GM18499 (cell line): ENCODE measurements around the gene PLCB3.

Source experiments
- ATAC-seq: cut with Tn5 transposase; IDR thresholded peaks from one replicate; pipeline ENCODE4 v1.9.1; 2021; ENCODE audit warnings: moderate number of reproducible peaks; ENCODE audit not compliant: insufficient read depth, unreplicated experiment

The PLCB3 gene

DNA sequence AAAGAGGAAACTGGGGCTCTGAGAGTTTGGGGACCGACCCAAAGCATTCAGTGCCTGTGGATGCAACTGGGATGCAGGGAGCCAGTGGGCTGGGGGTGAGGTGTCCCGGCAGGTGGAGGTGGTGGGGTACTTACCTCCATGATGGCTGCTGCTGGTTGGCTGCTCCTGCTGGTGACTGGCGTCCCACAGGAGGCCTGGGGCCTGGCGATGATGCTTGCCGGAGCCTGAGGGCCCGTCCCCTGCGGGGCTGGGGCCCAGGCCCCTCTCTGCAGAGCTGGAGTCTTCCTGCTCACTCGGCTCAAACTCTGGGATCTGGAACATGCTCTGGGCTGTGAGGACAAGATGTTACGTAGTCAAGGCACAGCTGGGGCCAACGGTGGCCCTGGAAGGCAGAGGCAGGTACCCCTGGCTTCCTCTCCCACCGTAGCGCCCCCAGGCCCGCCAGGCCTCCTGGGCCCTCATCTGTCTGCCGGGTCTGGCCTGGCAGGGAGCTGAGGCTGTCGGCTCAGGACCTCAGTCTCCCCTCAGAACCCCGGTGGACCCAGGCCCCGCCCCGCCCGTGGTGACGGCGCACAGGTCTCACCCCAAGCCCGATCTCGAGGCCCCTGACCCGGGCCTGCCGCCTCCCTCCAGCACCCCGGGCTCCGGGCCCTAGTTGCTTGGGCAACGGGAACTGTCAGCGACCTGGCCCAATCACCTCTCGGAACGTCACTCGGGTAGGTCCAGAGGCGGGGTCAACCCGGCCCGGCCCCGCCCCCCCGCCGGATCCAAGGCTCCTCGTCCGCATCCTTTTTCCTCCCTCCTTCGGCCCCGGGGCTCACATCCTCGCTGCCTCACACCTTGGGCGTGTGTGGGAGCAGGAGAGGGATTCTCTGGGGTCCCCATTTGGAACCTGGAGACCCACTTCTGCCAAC is 33.0 kb downstream of the PLCB3 start, which contains the start of gene BAD:
Gene BAD, minus strand, starts transcription at position 618 of the 914 bp plus-strand sequence. Its CDS starts 297 bp downstream, at position 321.
- ATAC-seq, result peak; percentile 38

DNA sequence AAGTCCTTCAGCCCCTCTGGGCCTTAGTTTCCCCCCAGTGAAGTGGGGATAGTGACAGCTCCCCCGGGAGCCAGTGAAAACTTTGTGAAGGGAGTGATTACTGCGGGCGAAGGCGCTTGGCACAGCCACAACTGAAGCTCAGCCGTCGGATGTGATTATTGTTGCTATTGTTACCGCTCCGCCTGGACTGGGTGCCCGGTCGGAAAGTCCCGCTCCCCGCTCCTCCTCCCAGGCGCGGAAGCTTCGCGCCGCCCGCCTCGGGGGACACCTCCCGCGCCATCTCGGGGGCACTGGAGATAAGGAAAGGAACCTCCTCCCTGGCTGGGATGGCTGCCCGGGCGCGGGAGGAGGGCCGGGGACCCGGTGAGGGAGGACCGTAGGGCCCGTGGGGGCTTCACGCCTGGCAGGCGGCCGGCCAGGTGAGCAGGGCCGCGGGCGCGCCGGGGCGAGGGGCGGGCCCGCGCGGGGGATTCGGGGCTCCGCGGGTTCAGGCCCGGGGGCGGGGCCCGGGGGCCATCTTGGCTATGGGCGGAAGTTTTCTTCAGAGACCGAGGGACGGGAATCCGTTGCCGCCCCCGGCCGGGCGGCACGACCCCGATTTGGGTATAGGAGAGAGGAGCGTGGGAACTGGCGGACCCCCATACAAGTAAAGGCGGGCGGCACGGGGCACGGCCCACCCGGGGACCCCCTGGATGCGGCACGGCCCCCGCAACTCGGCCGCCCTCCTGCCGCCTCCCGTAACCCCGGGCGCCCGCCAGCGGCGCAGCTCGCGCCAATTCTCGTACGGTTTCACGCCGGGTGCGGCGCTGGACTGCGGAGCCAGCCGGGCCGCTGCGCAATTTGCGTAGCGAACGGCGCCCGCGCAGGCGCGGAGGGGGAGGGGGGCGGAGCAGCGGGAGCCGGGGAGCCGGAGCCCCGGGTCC is 33.9 kb downstream of the PLCB3 start, which contains the start of gene GPR137:
Gene GPR137, plus strand, starts transcription at position 887 of the 923 bp plus-strand sequence. CDS start 677 bp downstream, outside the sequence.
- ATAC-seq, result peak; percentile 40

DNA sequence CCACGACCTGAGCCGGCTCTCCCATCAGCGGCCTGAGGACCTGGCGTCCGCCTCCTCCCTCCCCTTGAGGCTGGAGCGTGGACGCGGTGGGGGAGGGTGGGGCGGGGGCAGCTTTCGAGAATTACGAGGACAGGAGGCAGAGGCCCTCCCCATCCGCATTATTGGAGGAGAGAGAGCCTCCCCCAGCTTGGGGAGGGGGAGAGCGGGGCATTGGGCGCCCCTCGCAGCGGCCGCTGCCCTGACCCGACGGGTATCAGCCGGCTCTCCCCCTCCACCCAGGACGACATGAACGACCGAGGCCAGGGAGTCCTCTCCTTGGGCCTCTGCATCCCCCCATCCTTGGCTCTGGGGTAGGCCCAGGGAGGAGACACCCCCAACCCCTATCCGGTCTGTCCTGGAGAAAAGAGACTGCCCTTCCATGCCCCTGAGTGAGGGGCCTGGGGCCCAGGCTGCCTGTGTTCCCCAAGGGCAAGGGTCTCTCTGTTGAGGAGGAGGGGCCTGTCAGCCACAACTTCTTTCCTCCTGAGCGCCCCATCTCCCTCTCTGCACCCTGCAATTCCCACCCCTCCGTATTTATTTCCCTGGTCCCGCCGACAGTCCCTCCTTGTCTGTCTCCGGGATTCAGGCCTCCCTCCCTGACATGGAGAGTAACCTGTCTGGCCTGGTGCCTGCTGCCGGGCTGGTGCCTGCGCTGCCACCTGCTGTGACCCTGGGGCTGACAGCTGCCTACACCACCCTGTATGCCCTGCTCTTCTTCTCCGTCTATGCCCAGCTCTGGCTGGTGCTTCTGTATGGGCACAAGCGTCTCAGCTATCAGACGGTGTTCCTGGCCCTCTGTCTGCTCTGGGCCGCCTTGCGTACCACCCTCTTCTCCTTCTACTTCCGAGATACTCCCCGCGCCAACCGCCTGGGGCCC is 34.8 kb downstream of the PLCB3 start:
- ATAC-seq, result no peak

DNA sequence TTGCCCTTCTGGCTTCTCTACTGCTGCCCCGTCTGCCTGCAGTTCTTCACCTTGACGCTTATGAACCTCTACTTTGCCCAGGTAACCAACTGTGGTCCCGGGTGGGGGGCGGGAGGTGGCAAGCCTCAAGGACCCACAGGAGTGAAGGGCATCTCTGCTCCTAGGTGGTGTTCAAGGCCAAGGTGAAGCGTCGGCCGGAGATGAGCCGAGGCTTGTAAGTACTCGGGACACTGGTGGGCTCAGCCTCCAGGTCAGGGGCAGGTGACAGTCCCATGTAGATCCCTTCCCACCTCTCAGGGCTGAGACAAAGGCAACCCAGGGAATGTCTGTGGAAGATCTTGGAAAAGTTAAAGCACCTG is 35.5 kb downstream of the PLCB3 start:
- no peak for ATAC-seq

DNA sequence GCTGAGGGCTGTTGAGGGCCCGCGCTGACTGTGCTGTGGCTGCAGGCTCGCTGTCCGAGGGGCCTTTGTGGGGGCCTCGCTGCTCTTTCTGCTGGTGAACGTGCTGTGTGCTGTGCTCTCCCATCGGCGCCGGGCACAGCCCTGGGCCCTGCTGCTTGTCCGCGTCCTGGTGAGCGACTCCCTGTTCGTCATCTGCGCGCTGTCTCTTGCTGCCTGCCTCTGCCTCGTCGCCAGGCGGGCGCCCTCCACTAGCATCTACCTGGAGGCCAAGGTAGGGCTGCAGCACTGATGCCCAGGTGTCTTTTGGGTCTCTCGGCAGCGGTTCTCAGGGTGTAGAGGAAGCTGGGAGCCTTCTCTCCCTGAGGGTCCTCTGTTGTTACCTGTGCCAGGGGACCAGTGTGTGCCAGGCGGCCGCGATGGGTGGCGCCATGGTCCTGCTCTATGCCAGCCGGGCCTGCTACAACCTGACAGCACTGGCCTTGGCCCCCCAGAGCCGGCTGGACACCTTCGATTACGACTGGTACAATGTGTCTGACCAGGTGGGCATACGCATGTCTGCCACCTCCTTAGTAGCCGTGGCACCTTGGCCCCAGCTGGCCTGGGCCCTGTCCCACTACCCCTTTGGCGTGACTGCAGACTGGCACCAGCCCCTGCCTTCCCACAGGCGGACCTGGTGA is 36.5 kb downstream of the PLCB3 start:
- no peak for ATAC-seq

DNA sequence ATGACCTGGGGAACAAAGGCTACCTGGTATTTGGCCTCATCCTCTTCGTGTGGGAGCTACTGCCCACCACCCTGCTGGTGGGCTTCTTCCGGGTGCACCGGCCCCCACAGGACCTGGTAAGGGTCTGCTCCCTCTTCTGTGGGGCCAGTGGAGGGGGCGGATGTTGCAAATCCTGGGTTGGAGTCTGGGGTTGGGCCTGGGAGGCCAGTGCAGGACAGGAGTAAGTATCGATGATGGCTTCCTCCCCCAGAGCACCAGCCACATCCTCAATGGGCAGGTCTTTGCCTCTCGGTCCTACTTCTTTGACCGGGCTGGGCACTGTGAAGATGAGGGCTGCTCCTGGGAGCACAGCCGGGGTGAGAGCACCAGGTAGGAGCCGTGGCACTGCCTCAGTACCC is 37.0 kb downstream of the PLCB3 start:
- no peak for ATAC-seq

DNA sequence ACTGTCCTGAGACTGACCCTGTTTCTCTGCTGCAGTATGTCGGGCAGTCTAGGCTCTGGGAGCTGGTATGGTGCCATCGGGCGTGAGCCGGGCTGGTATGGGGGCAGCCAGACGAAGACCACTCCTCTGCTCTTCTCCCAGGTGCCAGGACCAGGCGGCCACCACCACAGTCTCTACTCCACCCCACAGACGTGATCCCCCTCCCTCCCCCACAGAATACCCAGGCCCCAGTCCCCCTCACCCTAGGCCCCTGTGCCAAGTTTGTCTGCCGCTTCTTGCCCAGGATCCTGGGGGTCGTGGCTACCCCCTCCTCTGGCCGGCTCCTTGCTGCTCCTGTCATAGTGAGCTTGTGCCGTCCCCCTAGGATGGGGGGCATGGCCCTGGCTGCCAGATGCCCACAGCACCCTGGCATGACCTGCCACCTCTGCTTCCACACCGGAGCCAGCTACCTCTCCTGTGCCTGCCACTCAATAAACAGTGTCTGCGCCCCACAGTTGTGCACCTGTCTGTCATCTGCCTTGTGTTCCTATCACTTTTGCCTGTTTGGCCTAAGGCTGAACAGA is 37.8 kb downstream of the PLCB3 start:
- ATAC-seq, result no peak

DNA sequence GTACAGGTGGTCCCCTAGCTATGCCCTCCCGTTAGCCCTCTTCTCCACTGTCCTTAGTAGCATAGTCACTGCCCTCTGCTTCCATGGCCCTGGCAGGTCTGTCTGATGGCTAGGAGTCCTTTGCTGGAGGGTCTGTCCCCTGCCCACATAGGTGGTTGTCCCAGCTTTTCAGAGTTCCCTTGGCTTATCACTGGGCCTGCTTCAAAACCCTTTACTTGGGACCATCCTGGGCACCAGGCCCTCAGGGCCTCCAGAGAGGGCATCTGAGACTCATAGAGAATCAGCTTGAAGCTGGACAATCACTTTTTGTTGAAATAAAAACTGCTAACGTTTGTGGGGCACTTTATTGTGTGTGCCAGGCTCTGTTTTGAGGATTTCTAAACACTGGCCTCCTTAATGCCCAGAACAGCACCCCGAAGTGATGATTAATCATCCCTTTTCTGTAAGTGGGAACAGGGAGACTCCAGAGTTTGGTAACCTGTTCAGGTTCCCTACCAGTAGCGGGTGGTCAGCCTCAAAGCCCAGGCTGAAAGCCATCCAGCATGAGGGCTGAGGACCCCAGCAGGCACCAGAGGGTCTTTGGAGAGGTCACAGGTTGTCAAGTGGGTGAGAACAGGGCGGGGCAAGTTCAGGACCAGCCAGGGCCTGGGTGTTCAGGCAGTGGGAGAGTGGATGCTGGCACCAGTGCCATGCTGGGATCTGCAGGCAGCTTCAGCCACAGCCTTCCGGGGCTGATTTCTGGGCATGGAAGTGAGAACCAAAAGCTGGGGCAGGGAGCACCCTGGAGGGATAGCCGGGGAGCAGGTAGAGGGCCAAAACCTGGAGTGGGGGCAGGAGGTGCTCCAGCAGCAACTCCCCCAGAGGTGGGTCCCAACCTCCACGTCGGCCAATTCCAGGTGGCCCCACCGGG is 39.3 kb downstream of the PLCB3 start:
- no peak for ATAC-seq

DNA sequence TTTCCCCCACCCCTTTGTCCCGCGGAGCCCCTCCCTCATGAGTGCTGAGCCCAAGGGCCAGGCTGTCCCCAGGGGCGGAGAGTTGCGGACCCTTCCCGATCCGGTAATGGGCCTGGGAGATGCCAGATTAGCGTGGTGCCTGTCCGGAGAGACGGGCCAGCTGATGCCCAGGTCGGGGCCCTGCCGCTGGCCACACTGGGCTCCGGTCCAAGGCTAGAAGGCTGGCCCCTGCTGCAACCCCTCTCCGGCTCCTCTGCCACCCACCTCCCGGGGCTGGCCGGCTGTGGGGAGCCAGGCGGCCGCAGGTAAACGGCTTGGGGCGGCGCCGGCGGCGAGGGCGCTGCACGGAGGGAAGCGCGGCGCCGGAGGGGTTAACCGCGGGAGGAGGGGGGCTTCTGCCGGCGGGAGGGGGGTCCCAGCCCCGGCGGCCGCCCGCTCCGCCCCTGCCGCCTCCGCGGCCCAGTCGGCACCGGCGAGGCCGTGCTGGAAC is 40.0 kb downstream of the PLCB3 start, which contains the start of gene KCNK4:
Gene KCNK4, plus strand, starts transcription at position 41 of the 490 bp plus-strand sequence. CDS start 1,717 bp downstream, outside the sequence.
- ATAC-seq, result no peak

DNA sequence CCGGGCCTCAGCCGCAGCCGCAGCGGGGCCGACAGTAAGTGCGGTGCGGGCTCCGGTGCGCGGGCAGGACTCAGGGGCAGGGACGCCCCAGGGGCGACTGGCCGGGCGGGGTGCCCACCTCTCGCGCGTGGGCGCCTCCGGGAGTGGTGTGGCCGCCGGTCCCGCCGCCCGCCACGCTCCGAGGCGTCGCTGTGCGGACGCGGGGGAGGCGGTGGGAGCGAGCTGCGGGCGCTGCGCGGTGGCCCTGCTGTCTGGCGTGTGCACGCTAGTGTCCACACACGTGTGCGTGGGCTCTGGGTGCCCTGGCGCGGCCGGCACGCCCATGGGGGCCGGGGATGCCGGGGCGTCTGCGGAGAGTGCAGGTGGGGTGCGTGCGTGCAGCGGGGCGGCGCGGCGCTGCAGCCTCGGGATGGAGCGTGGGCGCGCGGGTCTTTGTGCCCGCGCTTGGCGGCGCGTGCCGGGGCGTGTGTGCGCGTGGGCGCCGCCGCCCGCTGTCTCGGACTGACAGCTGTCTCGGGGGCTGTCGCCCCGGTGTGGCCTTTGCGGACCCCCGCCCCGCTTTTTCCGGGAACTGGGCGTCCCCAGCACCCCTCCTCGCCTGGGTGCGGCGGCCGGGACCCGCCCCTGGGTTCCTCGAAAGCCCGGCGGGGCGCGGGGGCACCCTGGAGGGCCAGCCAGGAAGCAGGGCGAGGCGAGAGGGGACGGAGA is 40.6 kb downstream of the PLCB3 start:
- no peak for ATAC-seq

DNA sequence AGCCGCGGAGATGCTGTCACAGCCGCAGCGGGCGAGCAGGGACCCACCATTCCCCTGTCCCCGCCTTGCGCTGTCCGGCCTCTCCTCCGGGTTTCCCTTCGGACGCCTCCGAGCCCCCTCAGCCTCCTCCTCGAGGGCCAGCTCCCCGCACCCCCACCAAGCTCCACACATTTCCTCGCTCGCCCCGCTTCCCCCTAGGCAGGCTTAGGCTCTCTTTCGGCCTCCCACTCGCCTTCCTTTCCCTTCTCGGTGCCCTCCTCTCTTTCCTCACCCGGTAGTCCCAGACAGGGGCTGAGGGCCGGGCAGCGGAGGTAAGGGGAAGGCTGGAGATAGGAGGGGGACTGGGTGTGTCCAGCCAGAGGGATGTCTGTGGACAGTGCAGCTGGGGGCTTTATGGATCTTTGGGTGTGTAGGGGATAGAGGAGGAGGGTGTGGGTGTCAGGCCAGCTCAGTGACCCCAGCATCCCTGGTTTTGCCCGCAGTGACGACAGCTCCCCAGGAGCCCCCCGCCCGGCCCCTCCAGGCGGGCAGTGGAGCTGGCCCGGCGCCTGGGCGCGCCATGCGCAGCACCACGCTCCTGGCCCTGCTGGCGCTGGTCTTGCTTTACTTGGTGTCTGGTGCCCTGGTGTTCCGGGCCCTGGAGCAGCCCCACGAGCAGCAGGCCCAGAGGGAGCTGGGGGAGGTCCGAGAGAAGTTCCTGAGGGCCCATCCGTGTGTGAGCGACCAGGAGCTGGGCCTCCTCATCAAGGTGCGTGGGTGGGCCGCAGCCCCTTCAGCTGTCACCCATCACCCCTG is 41.3 kb downstream of the PLCB3 start:
- ATAC-seq, result no peak

DNA sequence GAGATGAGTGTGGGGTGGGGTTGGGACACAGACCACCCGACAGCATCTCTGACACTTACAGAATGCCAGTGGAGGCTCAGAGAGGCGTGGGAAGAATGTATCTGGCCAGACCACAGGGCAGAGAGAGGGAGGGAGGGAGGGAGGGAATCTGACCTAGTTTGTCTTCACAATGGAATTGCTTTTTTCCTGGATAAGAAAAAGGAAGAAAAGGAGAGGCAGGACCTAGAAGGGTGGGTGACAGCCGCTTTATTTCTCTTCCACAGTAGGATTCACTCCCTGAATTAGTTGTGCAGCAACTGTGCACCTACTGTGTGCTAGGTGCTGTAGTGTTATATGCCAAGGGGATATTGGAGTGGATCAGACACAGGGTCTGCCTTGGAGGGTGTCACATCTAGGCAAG is 43.4 kb downstream of the PLCB3 start:
- ATAC-seq, result no peak

DNA sequence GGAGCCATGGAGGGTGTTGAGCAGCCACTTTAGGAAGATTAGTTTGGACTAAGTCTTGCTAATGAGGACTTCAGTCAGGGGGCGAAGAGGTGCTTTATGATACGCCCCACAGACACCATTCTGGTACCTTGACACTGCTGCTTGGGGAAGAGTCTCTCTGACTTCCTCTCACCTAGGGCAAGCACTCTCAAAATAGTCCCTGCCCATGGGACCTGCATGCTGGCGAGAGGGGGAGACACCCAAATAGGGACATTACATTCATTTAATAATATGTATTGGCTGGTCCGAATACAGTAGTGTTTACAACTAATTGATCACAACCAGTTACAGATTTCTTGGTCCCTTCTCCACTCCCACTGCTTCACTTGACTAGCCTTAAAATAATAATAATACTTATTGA is 44.4 kb downstream of the PLCB3 start:
- ATAC-seq, result no peak

DNA sequence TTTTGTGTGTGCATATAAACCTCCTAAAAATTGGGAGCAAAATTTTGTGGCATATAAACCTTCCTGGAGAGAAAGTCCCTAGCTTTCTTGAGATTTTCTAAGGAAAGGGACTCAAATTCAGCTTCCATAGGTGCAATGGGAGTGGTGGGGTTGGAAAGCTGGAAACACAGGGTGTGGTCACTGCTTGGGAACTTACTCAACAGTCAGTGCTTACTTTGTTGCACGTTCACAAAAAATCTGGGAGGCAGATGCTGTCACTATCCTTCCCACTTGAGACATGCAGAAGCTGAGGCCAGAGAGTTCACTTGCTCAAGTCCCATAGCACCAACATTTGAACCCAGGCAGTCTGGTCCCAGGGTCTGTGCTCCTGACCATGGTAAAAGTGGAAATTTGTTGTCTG is 44.9 kb downstream of the PLCB3 start:
- no peak for ATAC-seq

DNA sequence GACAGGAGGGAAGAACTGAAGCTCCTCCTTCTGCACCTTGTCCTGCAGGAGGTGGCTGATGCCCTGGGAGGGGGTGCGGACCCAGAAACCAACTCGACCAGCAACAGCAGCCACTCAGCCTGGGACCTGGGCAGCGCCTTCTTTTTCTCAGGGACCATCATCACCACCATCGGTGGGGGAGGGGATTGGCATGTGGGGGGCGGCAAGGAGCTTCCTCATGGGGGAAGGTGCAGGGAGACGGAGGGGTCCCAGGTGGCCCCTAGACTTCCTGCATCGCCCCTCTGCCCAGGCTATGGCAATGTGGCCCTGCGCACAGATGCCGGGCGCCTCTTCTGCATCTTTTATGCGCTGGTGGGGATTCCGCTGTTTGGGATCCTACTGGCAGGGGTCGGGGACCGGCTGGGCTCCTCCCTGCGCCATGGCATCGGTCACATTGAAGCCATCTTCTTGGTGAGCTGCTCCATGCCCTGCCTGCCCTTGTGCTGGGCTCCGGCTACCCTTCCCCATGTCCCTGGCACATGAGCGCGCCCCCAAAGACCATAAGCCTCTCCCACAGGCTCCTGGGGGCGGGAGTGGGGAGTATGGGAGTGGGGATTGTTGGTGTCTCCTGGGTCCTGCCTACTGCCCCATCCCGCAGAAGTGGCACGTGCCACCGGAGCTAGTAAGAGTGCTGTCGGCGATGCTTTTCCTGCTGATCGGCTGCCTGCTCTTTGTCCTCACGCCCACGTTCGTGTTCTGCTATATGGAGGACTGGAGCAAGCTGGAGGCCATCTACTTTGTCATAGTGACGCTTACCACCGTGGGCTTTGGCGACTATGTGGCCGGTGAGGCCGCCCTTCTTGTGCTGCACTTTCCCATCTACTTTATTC is 45.7 kb downstream of the PLCB3 start:
- ATAC-seq, result no peak
